HEK293 (cell line): ENCODE data around the gene NAA25.

Source experiments
- CTCF ChIA-PET: fragments of 350-600 bp; formaldehyde crosslinking; extraction: SDS; loops from one replicate; lab custom pipeline; 2021; ENCODE audit warnings: antibody characterized with exemption; lab: Yijun Ruan, JAX
- POLR2A ChIA-PET: fragments of 300-600 bp; formaldehyde crosslinking; extraction: SDS; loops from one replicate; lab custom pipeline; 2020; ENCODE audit warnings: antibody characterized with exemption, inconsistent platforms; lab: Yijun Ruan, JAX
- H3K27ac ChIP-seq: fragments of 200-500 bp; sonication (Bioruptor generic); 2 replicates; pipeline ENCODE4 v1.5.1; 2014; ENCODE audit warnings: low read depth, low read length, control low read depth, inconsistent platforms; ENCODE audit errors: extremely low read depth
- H3K36me3 ChIP-seq, 2 experiments: fragments of 200-500 bp in 1 of 2; sonication (Bioruptor generic) in 1 of 2; 1 replicate in 1 of 2; 2 replicates in 1 of 2; pipeline ENCODE4 v1.5.1; 2014 to 2017; ENCODE audit warnings: inconsistent platforms in 2 of 2, low read length in 2 of 2; ENCODE audit not compliant: control insufficient read depth in 2 of 2, insufficient read depth in 1 of 2
- H3K4me1 ChIP-seq: fragments of 200-500 bp; sonication (Bioruptor generic); 2 replicates; pipeline ENCODE4 v1.5.1; 2014; ENCODE audit warnings: mild to moderate bottlenecking, low read length, inconsistent platforms; ENCODE audit not compliant: control insufficient read depth, insufficient read depth
- H3K4me3 ChIP-seq: 2 replicates; pipeline ENCODE4 v1.5.1; 2011; ENCODE audit warnings: low read depth, mild to moderate bottlenecking, control low read depth, low read length, moderate library complexity
- H3K9me3 ChIP-seq: fragments of 200-500 bp; sonication (Bioruptor generic); 2 replicates; pipeline ENCODE4 v1.5.1; 2014; ENCODE audit warnings: low read depth, low read length, inconsistent platforms; ENCODE audit not compliant: control insufficient read depth, insufficient read depth
- HOXD13 ChIP-seq: sonication (generic); formaldehyde crosslinking; IDR thresholded peaks from 2 replicates; pipeline ENCODE4 v1.8.0; 2022; ENCODE audit warnings: missing genetic modification reagents, borderline replicate concordance
- INSM2 ChIP-seq: fragments of 450-650 bp; formaldehyde crosslinking; IDR thresholded peaks from 2 replicates; pipeline ENCODE4 v1.5.1; 2016; ENCODE audit warnings: missing biosample characterization, missing genetic modification characterization
- KLF16 ChIP-seq: fragments of 450-650 bp; formaldehyde crosslinking; IDR thresholded peaks from 2 replicates; pipeline ENCODE4 v1.5.1; 2017; ENCODE audit warnings: missing biosample characterization, missing genetic modification characterization
- KLF7 ChIP-seq: fragments of 450-650 bp; formaldehyde crosslinking; IDR thresholded peaks from 2 replicates; pipeline ENCODE4 v1.5.1; 2016; ENCODE audit warnings: missing biosample characterization, missing genetic modification characterization, borderline replicate concordance
- SP3 ChIP-seq: fragments of 450-650 bp; formaldehyde crosslinking; IDR thresholded peaks from 2 replicates; pipeline ENCODE4 v1.5.1; 2016; ENCODE audit warnings: missing biosample characterization, missing genetic modification characterization
- TRIM28 ChIP-seq: IDR thresholded peaks from 2 replicates; pipeline ENCODE4 v1.6.1; 2011; ENCODE audit warnings: low read length, control low read depth, borderline replicate concordance
- YY1 ChIP-seq: fragments of 450-650 bp; formaldehyde crosslinking; IDR thresholded peaks from 2 replicates; pipeline ENCODE4 v1.5.1; 2018; ENCODE audit warnings: missing biosample characterization, missing genetic modification characterization
- ZNF121 ChIP-seq: fragments of 450-650 bp; formaldehyde crosslinking; IDR thresholded peaks from 2 replicates; pipeline ENCODE4 v1.5.1; 2016; ENCODE audit warnings: missing biosample characterization, missing genetic modification characterization
- ZNF133 ChIP-seq: fragments of 450-650 bp; formaldehyde crosslinking; IDR thresholded peaks from 2 replicates; pipeline ENCODE4 v1.5.1; 2016; ENCODE audit warnings: missing biosample characterization, missing genetic modification characterization
- ZNF146 ChIP-seq: fragments of 450-650 bp; formaldehyde crosslinking; IDR thresholded peaks from 2 replicates; pipeline ENCODE4 v1.5.1; 2016; ENCODE audit warnings: missing biosample characterization, missing genetic modification characterization
- ZNF174 ChIP-seq: fragments of 450-650 bp; formaldehyde crosslinking; IDR thresholded peaks from 2 replicates; pipeline ENCODE4 v1.5.0; 2017; ENCODE audit warnings: missing biosample characterization, mild to moderate bottlenecking, missing genetic modification characterization
- ZNF23 ChIP-seq: fragments of 450-650 bp; formaldehyde crosslinking; IDR thresholded peaks from 2 replicates; pipeline ENCODE4 v1.5.1; 2016; ENCODE audit warnings: missing biosample characterization, missing genetic modification characterization, borderline replicate concordance
- ZNF274 ChIP-seq, 2 experiments: fragments of 200-500 bp in 1 of 2; fragments of 450-650 bp in 1 of 2; sonication (Bioruptor generic) in 1 of 2; formaldehyde crosslinking in 1 of 2; IDR thresholded peaks; 2 replicates each; pipeline versions ENCODE4 v1.5.1 to v1.6.1; 2014 to 2016; ENCODE audit warnings: borderline replicate concordance in 1 of 2, inconsistent platforms in 1 of 2, low read length in 1 of 2, missing biosample characterization in 1 of 2, missing genetic modification characterization in 1 of 2
- ZNF280C ChIP-seq: fragments of 450-650 bp; formaldehyde crosslinking; IDR thresholded peaks from 2 replicates; pipeline ENCODE4 v1.5.1; 2016; ENCODE audit warnings: missing biosample characterization, missing genetic modification characterization
- ZNF292 ChIP-seq: fragments of 450-650 bp; formaldehyde crosslinking; IDR thresholded peaks from 2 replicates; pipeline ENCODE4 v1.5.1; 2016; ENCODE audit warnings: low read depth, missing biosample characterization, missing genetic modification characterization, borderline replicate concordance
- ZNF354C ChIP-seq: fragments of 450-650 bp; formaldehyde crosslinking; IDR thresholded peaks from 2 replicates; pipeline ENCODE4 v1.5.1; 2016; ENCODE audit warnings: missing biosample characterization, missing genetic modification characterization, low read depth, borderline replicate concordance
- ZNF501 ChIP-seq: fragments of 450-650 bp; formaldehyde crosslinking; IDR thresholded peaks from 2 replicates; pipeline ENCODE4 v1.5.1; 2016; ENCODE audit warnings: missing biosample characterization, missing genetic modification characterization
- ZNF513 ChIP-seq: fragments of 450-650 bp; IDR thresholded peaks from 2 replicates; pipeline ENCODE4 v1.5.1; 2018; ENCODE audit warnings: missing biosample characterization, missing genetic modification characterization
- ZNF621 ChIP-seq: fragments of 450-650 bp; formaldehyde crosslinking; IDR thresholded peaks from 2 replicates; pipeline ENCODE4 v1.5.1; 2017; ENCODE audit warnings: missing biosample characterization, missing genetic modification characterization
- ZNF639 ChIP-seq: fragments of 450-650 bp; formaldehyde crosslinking; IDR thresholded peaks from 2 replicates; pipeline ENCODE4 v1.5.1; 2016; ENCODE audit warnings: missing biosample characterization, missing genetic modification characterization
- ZNF704 ChIP-seq: fragments of 450-650 bp; formaldehyde crosslinking; IDR thresholded peaks from 2 replicates; pipeline ENCODE4 v1.5.1; 2016; ENCODE audit warnings: missing biosample characterization, missing genetic modification characterization
- ZNF76 ChIP-seq: fragments of 450-650 bp; formaldehyde crosslinking; IDR thresholded peaks from 2 replicates; pipeline ENCODE4; 2016; ENCODE audit warnings: low read depth, missing biosample characterization, missing genetic modification characterization, borderline replicate concordance
- ZNF830 ChIP-seq: fragments of 450-650 bp; IDR thresholded peaks from 2 replicates; pipeline ENCODE4 v1.5.0; 2018; ENCODE audit warnings: missing biosample characterization, missing genetic modification characterization, low read depth, mild to moderate bottlenecking, moderate library complexity
- TF ChIP-seq, protein P1 (sequence below): IDR thresholded peaks from 2 replicates; pipeline ENCODE4 v1.6.1; 2011; ENCODE audit warnings: mild to moderate bottlenecking, low read depth, low read length, borderline replicate concordance

Gene NAA25

DNA sequence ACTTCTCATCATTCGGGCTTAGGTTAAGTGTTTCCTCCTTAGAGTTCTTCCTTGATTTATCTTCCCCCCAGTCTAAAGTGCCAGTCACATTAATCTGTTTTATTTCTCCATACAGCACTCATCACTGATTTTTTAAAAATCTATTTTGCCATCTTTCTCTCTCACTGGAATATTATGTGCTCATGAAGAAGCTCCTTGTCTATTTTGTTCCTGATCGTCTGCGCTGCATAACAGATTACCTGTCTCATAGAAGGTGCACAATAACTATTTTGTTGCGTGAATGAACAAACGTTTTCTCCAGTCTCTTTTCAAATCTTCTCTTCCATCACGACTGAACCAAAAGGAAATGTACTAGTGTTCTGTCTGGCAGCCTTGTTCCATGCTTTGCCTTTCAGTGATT, 92.6 kb downstream of the NAA25 start:
- H3K4me3 ChIP-seq = no peak overlapping the region
- TF ChIP-seq ZNF133 (no peak), KLF7 (tag by site-specific recombination) (no peak), KLF16 (tag by site-specific recombination) (no peak), ZNF121 (no peak), ZNF23 (tag by site-specific recombination) (no peak), INSM2 (no peak), ZNF146 (tag by site-specific recombination) (peak; percentile 96)
- TF ChIP-seq, all 188 proteins: peak for 1
- POLR2A ChIA-PET = no interaction called here
- Histone ChIP-seq H3K4me1 (peaks cover 5% of the 10 kb centered on the region; the same call in 1 of the 2 replicates), H3K27ac (no peak overlapping the region), H3K9me3 (no peaks in the 10 kb centered on the region), H3K36me3 (peaks cover 0 to 47% of the 10 kb centered on the region in 2 experiments)
- CTCF ChIA-PET = no interaction called here

DNA sequence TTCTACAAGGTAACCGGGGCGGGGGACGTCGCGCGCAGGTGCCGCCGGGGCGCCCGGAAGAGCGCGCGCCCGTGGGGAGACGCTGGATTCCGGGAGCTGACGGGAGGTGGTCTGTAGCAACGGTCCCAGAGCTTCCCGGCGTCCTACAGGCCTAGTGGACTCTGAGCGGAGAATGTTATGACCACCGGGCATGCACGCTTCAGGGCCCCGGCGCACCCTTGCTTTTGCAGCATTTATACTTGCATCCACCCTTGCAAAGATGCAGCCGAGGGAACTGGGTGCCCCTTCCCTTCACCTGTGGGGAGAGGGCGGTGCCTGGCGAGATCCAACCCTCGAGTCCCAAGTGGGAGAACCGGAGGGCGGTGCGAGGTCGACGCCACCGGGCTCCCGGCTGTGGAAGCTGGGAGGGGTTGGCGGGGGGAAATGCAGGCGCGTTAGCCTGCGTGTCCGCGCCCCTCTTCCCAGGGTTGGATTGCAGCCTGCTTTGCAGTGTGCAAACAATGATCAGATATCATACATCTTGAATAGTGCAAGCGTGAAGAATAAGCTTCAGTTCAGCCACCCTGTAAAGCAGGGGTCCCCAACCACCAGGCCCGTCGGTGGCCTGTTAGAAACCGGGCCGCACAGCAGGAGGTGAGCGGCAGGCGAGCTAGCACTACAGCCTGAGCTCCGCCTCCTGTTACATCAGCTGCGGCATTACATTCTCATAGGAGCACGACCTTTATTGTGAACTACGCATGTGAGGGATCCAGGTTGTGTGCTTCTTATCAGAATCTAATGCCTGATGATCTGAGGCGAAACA, 94.8 kb downstream of the NAA25 start:
- CTCF ChIA-PET = interaction anchor here (0.5 to 1.5 kb wide), 11 partner anchors 9 to 1448 kb away, joined by 3 to 10 read pairs (median 3); no protein-coding TSS in a partner anchor
- H3K36me3 ChIP-seq = peaks cover 0 to 27% of the 10 kb centered on the region in 2 experiments
- POLR2A ChIA-PET = interaction anchor here (0.6 to 2.4 kb wide), 22 partner anchors 8 to 404 kb away, joined by 3 to 19 read pairs (median 4); partner anchors contain the start of genes ACAD10, BRAP and NAA25
- H3K4me1 ChIP-seq = peaks cover 5% of the 10 kb centered on the region; the same call in 1 of the 2 replicates
- peak overlapping the region; percentile 97 for H3K4me3 ChIP-seq
- H3K9me3 ChIP-seq = no peaks in the 10 kb centered on the region
- H3K27ac ChIP-seq = peak overlapping the region; percentile 73
- TF ChIP-seq ZNF354C (no peak), YY1 (tag by site-specific recombination) (no peak; the same call in 1 of the 2 replicates), KLF16 (tag by site-specific recombination) (peak; percentile 86), SP3 (peak; percentile 63; the same call in 1 of the 2 replicates), ZNF639 (tag by site-specific recombination) (0 out of 2 replicates have a peak, but pooled peaks have one; percentile 29), ZNF513 (no peak), ZNF621 (no peak), ZNF501 (tag by site-specific recombination) (peak; percentile 39; the same call in 1 of the 2 replicates), ZNF292 (tag by site-specific recombination) (no peak), TRIM28 (peak; percentile 94), ZNF704 (tag by site-specific recombination) (no peak), ZNF174 (tag by site-specific recombination) (no peak), ZNF274 (IDR thresholded peaks at IDR 0.05; ENCODE audit: low read length) (no peak), ZNF274 (tag by site-specific recombination; IDR thresholded peaks at IDR 0.05; ENCODE audit: borderline replicate concordance) (no peak), ZNF76 (tag by site-specific recombination) (peak; percentile 93), HOXD13 (CRISPR knock-in tag) (no peak), ZNF830 (tag by site-specific recombination) (no peak), ZNF280C (tag by site-specific recombination) (no peak)
- TF ChIP-seq, protein P1, sequence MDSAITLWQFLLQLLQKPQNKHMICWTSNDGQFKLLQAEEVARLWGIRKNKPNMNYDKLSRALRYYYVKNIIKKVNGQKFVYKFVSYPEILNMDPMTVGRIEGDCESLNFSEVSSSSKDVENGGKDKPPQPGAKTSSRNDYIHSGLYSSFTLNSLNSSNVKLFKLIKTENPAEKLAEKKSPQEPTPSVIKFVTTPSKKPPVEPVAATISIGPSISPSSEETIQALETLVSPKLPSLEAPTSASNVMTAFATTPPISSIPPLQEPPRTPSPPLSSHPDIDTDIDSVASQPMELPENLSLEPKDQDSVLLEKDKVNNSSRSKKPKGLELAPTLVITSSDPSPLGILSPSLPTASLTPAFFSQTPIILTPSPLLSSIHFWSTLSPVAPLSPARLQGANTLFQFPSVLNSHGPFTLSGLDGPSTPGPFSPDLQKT = no peak
